ENCODE measurements around the gene NTM.

GRCh38 chr11:131973061-131973460 lies 602.6 kb downstream of the NTM start:
- no peak for TF ChIP-seq CTCF (IDR thresholded peaks at IDR 0.05)
- no peak for TF ChIP-seq ZFX (IDR thresholded peaks at IDR 0.05; ENCODE audit: borderline replicate concordance)
